CD14-positive monocyte (primary cell): ENCODE measurements around the gene TBXAS1. TPM values are rescaled to one million over a fixed set of nuclear protein-coding genes. Genes with fewer than 3 reads are reported as not detected.

Experiments used
- DNase-seq, 3 donors: peaks; one replicate each; pipeline ENCODE4 v3.0.0-alpha.2; 2011 to 2022
- H2AFZ ChIP-seq: 2 replicates; pipeline ENCODE4 v1.6.0; 2012; ENCODE audit warnings: mild to moderate bottlenecking, low read depth, low read length, inconsistent platforms; ENCODE audit not compliant: insufficient read depth, poor library complexity, severe bottlenecking
- H3K27ac ChIP-seq, 2 donors: 1 replicate in 1 of 2; 2 replicates in 1 of 2; pipeline ENCODE4 v1.5.1; 2012 to 2013; ENCODE audit warnings: low read length in 2 of 2, control low read depth in 1 of 2, inconsistent platforms in 1 of 2, low read depth in 1 of 2, mild to moderate bottlenecking in 1 of 2
- H3K27me3 ChIP-seq, 2 donors: one replicate each; pipeline versions ENCODE4 v1.6.0 to v1.6.1; 2011 to 2013; ENCODE audit warnings: low read length in 2 of 2; ENCODE audit not compliant: control insufficient read depth in 2 of 2, insufficient read depth in 2 of 2
- H3K36me3 ChIP-seq, 2 donors: replicated peaks in 1 of 2; 1 replicate in 1 of 2; 2 replicates in 1 of 2; pipeline versions ENCODE4 v1.5.1 to v1.6.1; 2012 to 2013; ENCODE audit warnings: low read length in 2 of 2, control low read depth in 1 of 2, inconsistent platforms in 1 of 2, mild to moderate bottlenecking in 1 of 2; ENCODE audit not compliant: insufficient read depth in 2 of 2, control insufficient read depth in 1 of 2
- H3K4me1 ChIP-seq, 2 donors: 1 replicate in 1 of 2; 2 replicates in 1 of 2; pipeline versions ENCODE4 v1.5.1 to v1.6.1; 2012 to 2013; ENCODE audit warnings: low read length in 2 of 2, control low read depth in 1 of 2, inconsistent platforms in 1 of 2, mild to moderate bottlenecking in 1 of 2, moderate library complexity in 1 of 2; ENCODE audit not compliant: insufficient read depth in 2 of 2, control insufficient read depth in 1 of 2
- H3K4me2 ChIP-seq: replicated peaks from 2 replicates; pipeline ENCODE3; 2012; ENCODE audit warnings: low read length, moderate library complexity, mild to moderate bottlenecking; ENCODE audit not compliant: poor library complexity, severe bottlenecking; ENCODE audit errors: extremely low read depth
- H3K4me3 ChIP-seq, 3 experiments: fragments of 200-600 bp in 1 of 3; sonication (generic) in 1 of 3; replicated peaks in 1 of 3; 1 replicate in 2 of 3; 2 replicates in 1 of 3; pipeline ENCODE4 v1.5.1; 2011 to 2013; ENCODE audit warnings: low read length in 3 of 3, mild to moderate bottlenecking in 3 of 3, control low read depth in 2 of 3, low read depth in 2 of 3, inconsistent platforms in 1 of 3, moderate library complexity in 1 of 3
- H3K79me2 ChIP-seq: 2 replicates; pipeline ENCODE4 v1.6.0; 2012; ENCODE audit warnings: mild to moderate bottlenecking, control low read depth, inconsistent platforms, low read length, moderate library complexity; ENCODE audit not compliant: insufficient read depth
- H3K9ac ChIP-seq: 2 replicates; pipeline ENCODE4 v1.6.0; 2017; ENCODE audit warnings: low read length, mild to moderate bottlenecking; ENCODE audit not compliant: insufficient read depth, poor library complexity, severe bottlenecking
- H3K9me3 ChIP-seq, 2 donors: replicated peaks in 1 of 2; 1 replicate in 1 of 2; 2 replicates in 1 of 2; pipeline versions ENCODE4 v1.5.1 to v1.6.1; 2012 to 2013; ENCODE audit warnings: low read length in 2 of 2, control low read depth in 1 of 2; ENCODE audit not compliant: control insufficient read depth in 1 of 2, insufficient read depth in 1 of 2
- H4K20me1 ChIP-seq: 2 replicates; pipeline ENCODE4 v1.6.0; 2012; ENCODE audit warnings: mild to moderate bottlenecking, low read length, control low read depth, moderate library complexity; ENCODE audit not compliant: insufficient read depth
- H3K27ac Mint-ChIP-seq, 7 donors: one replicate each; pipeline ENCODE4 v1.8.0; 2020; ENCODE audit warnings: mild to moderate bottlenecking in 7 of 7, mixed read lengths in 7 of 7, moderate library complexity in 6 of 7, inconsistent platforms in 2 of 7
- H3K27me3 Mint-ChIP-seq, 3 donors: one replicate each; pipeline ENCODE4 v1.8.0; 2021 to 2022; ENCODE audit warnings: low read depth in 3 of 3, mild to moderate bottlenecking in 3 of 3, mixed read lengths in 3 of 3, moderate library complexity in 3 of 3, inconsistent platforms in 1 of 3
- H3K36me3 Mint-ChIP-seq, 2 donors: one replicate each; pipeline ENCODE4 v1.8.0; 2020; ENCODE audit warnings: mixed read lengths in 2 of 2, inconsistent platforms in 1 of 2, mild to moderate bottlenecking in 1 of 2
- H3K4me1 Mint-ChIP-seq: one replicate; pipeline ENCODE4 v1.8.0; 2020; ENCODE audit warnings: mild to moderate bottlenecking, mixed read lengths
- H3K4me3 Mint-ChIP-seq, 2 donors: one replicate each; pipeline ENCODE4 v1.8.0; 2020; ENCODE audit warnings: mild to moderate bottlenecking in 2 of 2, mixed read lengths in 2 of 2, moderate library complexity in 1 of 2
- H3K9me3 Mint-ChIP-seq, 7 donors: one replicate each; pipeline ENCODE4 v1.8.0; 2020 to 2022; ENCODE audit warnings: mixed read lengths in 7 of 7, mild to moderate bottlenecking in 6 of 7, moderate library complexity in 6 of 7, inconsistent platforms in 2 of 7
- CTCF ChIP-seq: fragments of 200-600 bp; IDR thresholded peaks from one replicate; pipeline ENCODE4 v1.8.0; 2022; ENCODE audit warnings: antibody characterized with exemption, mild to moderate bottlenecking
- WGBS: methylation state at CpG from one replicate; pipeline ENCODE4 v1.1.5; 2013; ENCODE audit warnings: missing lambda C conversion rate; ENCODE audit not compliant: insufficient coverage; 5-methylcytosine and 5-hydroxymethylcytosine counted together
- intact Hi-C, 2 donors: fragments of 100-400 bp; cut with micrococcal nuclease; formaldehyde crosslinking; loops; one replicate each; pipeline versions ENCODE4 v1.15.0 to v1.15.1; 2023
- polyA plus RNA-seq, 3 donors: library from polyadenylated mRNA; depleted of rRNA in 1 of 3; unstranded in 2 of 3; stranded (reverse) in 1 of 3; fragments of 300-500 nt in 2 of 3; fragments of >200 nt in 1 of 3; fragmentation: Illumina TruSeq in 2 of 3; gene quantifications; 1 replicate in 2 of 3; 2 replicates in 1 of 3; pipeline ENCODE4 v1.2.3, GENCODE V29; 2012 to 2021

TBXAS1 gene
- polyA plus RNA-seq, 3 donors, result 289 to 335 (median 298) TPM

- H2AFZ ChIP-seq, result peak overlapping the region; percentile 52
- peaks cover 36% of the 10 kb centered on the region for H3K4me1 Mint-ChIP-seq
- no peaks in the 10 kb centered on the region for H3K36me3 ChIP-seq
- H3K27ac ChIP-seq, result no peak overlapping the region
- H3K27ac Mint-ChIP-seq, result peak overlapping the region in 6 of 7 donors; percentile 2 to 84 (median 71)
- H3K4me1 ChIP-seq, result peaks cover 22 to 31% of the 10 kb centered on the region in 2 donors
- peaks cover 0 to 16% of the 10 kb centered on the region in 2 donors for H3K9me3 ChIP-seq
- 0% methylated on average over 2 of the region's 2 CpGs for WGBS
- no peak overlapping the region for H3K4me2 ChIP-seq
- no peaks in the 10 kb centered on the region for H3K27me3 ChIP-seq
- peaks cover 1 to 8% (median 2%) of the 10 kb centered on the region in 3 donors for H3K27me3 Mint-ChIP-seq
- no peaks in the 10 kb centered on the region for H4K20me1 ChIP-seq
- H3K9me3 Mint-ChIP-seq, result peaks cover 8 to 18% (median 11%) of the 10 kb centered on the region in 7 donors
- H3K4me3 Mint-ChIP-seq, result no peak overlapping the region
- DNase-seq, result peak; percentile 60 to 80 (median 73)
- no peaks in the 10 kb centered on the region for H3K79me2 ChIP-seq
- intact Hi-C loops, result loop anchor here in 1 of 2 donors (2.0 kb wide), 1 partner anchor 51 kb away; no protein-coding TSS in a partner anchor
- peaks cover 4 to 5% of the 10 kb centered on the region in 2 donors for H3K36me3 Mint-ChIP-seq
- TF ChIP-seq CTCF, result no peak
- H3K4me3 ChIP-seq, result no peak overlapping the region
- H3K9ac ChIP-seq, result no peak overlapping the region
Observed at GRCh38 chr7:139799586-139799985, 29.5 kb upstream of the TBXAS1 start.

- Histone ChIP-seq H3K4me1 (peaks cover 5 to 16% of the 10 kb centered on the region in 2 donors), H2AFZ (no peak overlapping the region), H4K20me1 (no peaks in the 10 kb centered on the region), H3K27me3 (no peaks in the 10 kb centered on the region), H3K4me3 (no peak overlapping the region), H3K36me3 (no peaks in the 10 kb centered on the region), H3K27ac (no peak overlapping the region), H3K4me2 (no peak overlapping the region), H3K9me3 (peaks cover 0 to 21% of the 10 kb centered on the region in 2 donors), H3K9ac (no peak overlapping the region), H3K79me2 (no peaks in the 10 kb centered on the region)
- Mint-ChIP-seq H3K27ac (peak overlapping the region in 1 of 7 donors; percentile 35), H3K4me1 (peaks cover 19% of the 10 kb centered on the region), H3K4me3 (no peak overlapping the region), H3K27me3 (peaks cover 4 to 9% (median 7%) of the 10 kb centered on the region in 3 donors), H3K36me3 (peaks cover 4 to 5% of the 10 kb centered on the region in 2 donors), H3K9me3 (peaks cover 7 to 22% (median 11%) of the 10 kb centered on the region in 7 donors)
- TF ChIP-seq CTCF, result no peak
- WGBS, result 100% methylated on average over 1 of the region's 1 CpG
- DNase-seq, result no peak
- intact Hi-C loops, result no loop called here
Observed at GRCh38 chr7:139804571-139804970, 24.5 kb upstream of the TBXAS1 start.
